Measurements from ENCODE around the gene DNAAF1. TPM values are rescaled to one million over a fixed set of nuclear protein-coding genes. Genes with fewer than 3 reads are reported as not detected.

DNAAF1 gene
- total and polyA plus RNA-seq, 2 of the 8 experiments (the other 6 are each of a cell fraction or from before 2014, with no cell fraction given) = 0.09 to 0.15 TPM

DNA sequence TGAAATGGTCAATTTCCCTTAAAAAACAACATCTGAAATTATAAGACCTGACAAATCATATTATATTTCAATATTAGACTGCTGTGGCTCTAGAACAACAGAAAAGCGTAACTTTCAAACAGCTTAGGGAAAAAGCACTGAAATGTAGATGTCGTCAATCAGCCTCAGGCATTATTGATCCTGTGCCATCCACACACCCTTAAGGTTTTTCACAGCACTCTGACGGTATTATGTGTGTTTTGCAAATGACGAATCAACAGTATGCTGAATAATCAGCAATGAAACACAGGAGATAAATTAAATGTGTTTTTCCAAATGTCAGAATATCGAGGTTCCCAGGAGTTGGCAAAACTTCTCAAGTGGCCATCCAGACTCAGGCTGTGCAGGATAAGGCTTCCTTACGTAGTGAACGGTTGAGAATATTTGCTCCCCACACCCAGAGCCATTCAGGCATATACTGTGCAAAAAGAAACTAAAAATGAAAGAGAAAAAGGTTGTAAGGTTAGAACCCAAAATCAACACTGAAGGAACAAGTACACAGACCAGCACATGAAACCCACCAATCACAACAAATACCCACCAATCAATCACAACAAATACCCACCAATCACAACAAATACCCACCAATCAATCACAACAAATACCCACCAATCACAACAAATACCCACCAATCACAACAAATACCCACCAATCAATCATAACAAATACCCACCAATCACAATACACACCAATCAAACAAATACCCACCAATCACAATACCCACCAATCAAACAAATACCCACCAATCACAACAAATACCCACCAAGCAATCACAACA is 20.6 kb upstream of the DNAAF1 start:
- no peaks in the 10 kb centered on the region for H3K9me3 ChIP-seq (ENCODE audit: insufficient read depth in 2 of 2, low read depth in 1 of 2, low read length in 1 of 2)
- H2BK20ac ChIP-seq (ENCODE audit: low read length) = no peak overlapping the region
- TF ChIP-seq KDM5A (IDR thresholded peaks at IDR 0.05; ENCODE audit: low read length) (no peak), CHD2 (IDR thresholded peaks at IDR 0.05; ENCODE audit: low read length) (no peak), HDAC2 (IDR thresholded peaks at IDR 0.05; ENCODE audit: borderline replicate concordance in 1 of 2, low read depth in 2 of 2, low read length in 2 of 2) (no peak), CBX5 (IDR thresholded peaks at IDR 0.05; ENCODE audit: low read depth, low read length) (no peak), TCF12 (IDR thresholded peaks at IDR 0.05; ENCODE audit: low read depth, low read length) (no peak), BCL11A (IDR thresholded peaks at IDR 0.05; ENCODE audit: low read depth in 2 of 2, low read length in 2 of 2) (no peak), RBBP5 (IDR thresholded peaks at IDR 0.05; ENCODE audit: borderline replicate concordance, low read depth, low read length) (no peak)
- TF ChIP-seq, protein P1, sequence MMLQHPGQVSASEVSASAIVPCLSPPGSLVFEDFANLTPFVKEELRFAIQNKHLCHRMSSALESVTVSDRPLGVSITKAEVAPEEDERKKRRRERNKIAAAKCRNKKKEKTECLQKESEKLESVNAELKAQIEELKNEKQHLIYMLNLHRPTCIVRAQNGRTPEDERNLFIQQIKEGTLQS (IDR thresholded peaks at IDR 0.05; ENCODE audit: insufficient read depth, low read depth, low read length) = no peak
- TF ChIP-seq, protein P2, sequence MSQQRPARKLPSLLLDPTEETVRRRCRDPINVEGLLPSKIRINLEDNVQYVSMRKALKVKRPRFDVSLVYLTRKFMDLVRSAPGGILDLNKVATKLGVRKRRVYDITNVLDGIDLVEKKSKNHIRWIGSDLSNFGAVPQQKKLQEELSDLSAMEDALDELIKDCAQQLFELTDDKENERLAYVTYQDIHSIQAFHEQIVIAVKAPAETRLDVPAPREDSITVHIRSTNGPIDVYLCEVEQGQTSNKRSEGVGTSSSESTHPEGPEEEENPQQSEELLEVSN (IDR thresholded peaks at IDR 0.05) = no peak
- no peaks in the 10 kb centered on the region for H3K27me3 ChIP-seq (replicated peaks in 1 of 4; ENCODE audit: control insufficient read depth in 3 of 4, extremely low read depth in 1 of 4, insufficient read depth in 3 of 4, low read length in 3 of 4)
- no peak overlapping the region for H2AK5ac ChIP-seq (ENCODE audit: low read depth, low read length)
- no peak overlapping the region for H2BK15ac ChIP-seq (ENCODE audit: low read length)
- no peak overlapping the region for H3K4ac ChIP-seq (replicated peaks; ENCODE audit: insufficient read length, low read depth, low read length)
- no peak overlapping the region for H4K8ac ChIP-seq (ENCODE audit: extremely low read depth, insufficient read depth, low read length)
- no peak overlapping the region for H3K4me3 ChIP-seq (ENCODE audit: extremely low read depth in 1 of 4, insufficient read depth in 2 of 4, low read depth in 3 of 4, low read length in 4 of 4)
- WGBS, 2 experiments (ENCODE audit: extremely low coverage in 1 of 2, insufficient coverage in 1 of 2, insufficient read length in 1 of 2, insufficient replicate concordance in 2 of 2, low coverage in 1 of 2, low lambda C conversion rate in 2 of 2, missing lambda C conversion rate in 1 of 2) = 88% methylated on average over 7 of the region's 7 CpGs; no CpG with 5 or more reads in 1 of the 2 experiments
- no peak overlapping the region for H3K14ac ChIP-seq (ENCODE audit: insufficient read length)
- H4K20me1 ChIP-seq (replicated peaks in 1 of 2; ENCODE audit: control insufficient read depth in 1 of 2, insufficient read depth in 2 of 2, low read length in 2 of 2) = peaks cover 0 to 5% of the 10 kb centered on the region in 2 experiments
- H3K56ac ChIP-seq (replicated peaks; ENCODE audit: insufficient read length, low read depth, low read length) = no peak overlapping the region
- H4K5ac ChIP-seq (ENCODE audit: insufficient read length, low read depth, low read length) = no peak overlapping the region
- DNase-seq (ENCODE audit: low read depth in 1 of 2, low spot score in 2 of 2) = no peak
- peaks cover 8 to 33% (median 25%) of the 10 kb centered on the region in 4 experiments for H3K36me3 ChIP-seq (ENCODE audit: control insufficient read depth in 2 of 4, insufficient read depth in 4 of 4, low read length in 3 of 4)
- no peak overlapping the region for H3K23ac ChIP-seq (ENCODE audit: insufficient read length)
- ChIA-PET POLR2A (ENCODE audit: partially characterized antibody) (interaction anchor here (1.2 kb wide), 1 partner anchor 10 kb away, joined by 3 read pairs; no protein-coding TSS in a partner anchor), CTCF (ENCODE audit: partially characterized antibody) (interaction anchor here (2.3 kb wide), 1 partner anchor 51 kb away, joined by 10 read pairs; no protein-coding TSS in a partner anchor)
- peaks cover 7% of the 10 kb centered on the region; the same call in 1 of the 2 replicates for H3K23me2 ChIP-seq (ENCODE audit: low read depth, low read length)
- no peak overlapping the region for H2BK12ac ChIP-seq (ENCODE audit: low read depth, low read length)
- H3K79me1 ChIP-seq (ENCODE audit: low read depth, low read length) = no peaks in the 10 kb centered on the region
- H3K9ac ChIP-seq (replicated peaks in 1 of 4; ENCODE audit: extremely low read depth in 1 of 4, low read depth in 3 of 4, low read length in 3 of 4) = no peak overlapping the region
- no peak overlapping the region for H3K4me2 ChIP-seq (ENCODE audit: insufficient read depth in 1 of 2, low read depth in 2 of 2, low read length in 2 of 2)
- no peaks in the 10 kb centered on the region for H3K4me1 ChIP-seq (replicated peaks in 1 of 4; ENCODE audit: control insufficient read depth in 3 of 4, insufficient read depth in 4 of 4, low read length in 3 of 4)
- no peaks in the 10 kb centered on the region for H3K79me2 ChIP-seq (ENCODE audit: control insufficient read depth in 1 of 2, insufficient read depth in 2 of 2, low read length in 2 of 2)
- H3K27ac ChIP-seq (ENCODE audit: low read depth, low read length) = no peak overlapping the region
- H4K91ac ChIP-seq (replicated peaks; ENCODE audit: insufficient read length, low read length) = no peak overlapping the region
- no peak for FAIRE-seq
- H2BK120ac ChIP-seq (replicated peaks; ENCODE audit: low read depth, low read length) = no peak overlapping the region
- no peak overlapping the region for H2BK5ac ChIP-seq (ENCODE audit: low read depth, low read length)
- H2AFZ ChIP-seq (ENCODE audit: low read length) = no peak overlapping the region
- H3K18ac ChIP-seq (ENCODE audit: extremely low read depth, low read length) = no peak overlapping the region

Data from H1 (cell line).